ENCODE data around the gene SEC31A. TPM values are rescaled to one million over a fixed set of nuclear protein-coding genes. Genes with fewer than 3 reads are reported as not detected.

SEC31A gene
- total and polyA plus RNA-seq, 12 donors = 82.5 to 163 (median 122) TPM

GRCh38 chr4:82893942-82894341 is 3.0 kb upstream of the SEC31A start:
- Histone ChIP-seq H3K36me3 (peaks cover 0 to 58% (median 12%) of the 10 kb centered on the region in 9 donors), H3K27me3 (no peaks in the 10 kb centered on the region), H3K4me1 (peaks cover 0 to 49% (median 36%) of the 10 kb centered on the region in 9 donors), H3K27ac (no peak overlapping the region), H3K4me3 (no peak overlapping the region), H3K9me3 (no peaks in the 10 kb centered on the region)
- WGBS, 2 donors = 87 to 88% methylated on average over 3 of the region's 3 CpGs
- intact Hi-C loops (cut with DNase I) = loop anchor here in 6 of 10 donors (5.0 to 10.0 kb wide), 4 partner anchors 141 to 469 kb away; partner anchors contain the start of genes COPS4 (in 4 of the 6), ENOPH1 (in 1 of the 6) and HNRNPDL (in 1 of the 6)
- DNase-seq (no peak), ATAC-seq (no peak)
- no peak for TF ChIP-seq CTCF (IDR thresholded peaks at IDR 0.05)

GRCh38 chr4:82892467-82892802 is 1.5 kb upstream of the SEC31A start:
- peaks cover 0 to 43% (median 30%) of the 10 kb centered on the region in 9 donors for H3K4me1 ChIP-seq
- 67 to 75% methylated on average over 1 of the region's 1 CpG for WGBS, 2 donors
- H3K9me3 ChIP-seq = no peaks in the 10 kb centered on the region
- DNase-seq = no peak
- TF ChIP-seq CTCF (IDR thresholded peaks at IDR 0.05) = no peak
- H3K36me3 ChIP-seq = peaks cover 0 to 50% (median 12%) of the 10 kb centered on the region in 9 donors
- ATAC-seq = no peak
- intact Hi-C loops (cut with DNase I) = loop anchor here in 6 of 10 donors (5.0 to 10.0 kb wide), 4 partner anchors 142 to 468 kb away; partner anchors contain the start of genes COPS4 (in 4 of the 6), ENOPH1 (in 1 of the 6) and HNRNPDL (in 1 of the 6)
- H3K27ac ChIP-seq = no peak overlapping the region
- H3K4me3 ChIP-seq = no peak overlapping the region
- H3K27me3 ChIP-seq = no peaks in the 10 kb centered on the region

GRCh38 chr4:82891707-82892466 is 934 bp upstream of the SEC31A start:
- ATAC-seq = peak in 1 of 8 donors; percentile 1
- peaks cover 0 to 44% (median 12%) of the 10 kb centered on the region in 9 donors for H3K36me3 ChIP-seq
- no peak for TF ChIP-seq CTCF (IDR thresholded peaks at IDR 0.05)
- no peak for DNase-seq
- no peaks in the 10 kb centered on the region for H3K9me3 ChIP-seq
- peak overlapping the region in 9 of 10 donors; percentile 92 to 99 (median 97) for H3K27ac ChIP-seq
- H3K4me1 ChIP-seq = peaks cover 0 to 43% (median 33%) of the 10 kb centered on the region in 9 donors
- intact Hi-C loops (cut with DNase I) = loop anchor here in 7 of 10 donors (1.0 to 10.0 kb wide), 5 partner anchors 9 to 467 kb away; partner anchors contain the start of genes COPS4 (in 4 of the 7), ENOPH1 (in 1 of the 7) and HNRNPDL (in 1 of the 7)
- no peaks in the 10 kb centered on the region for H3K27me3 ChIP-seq
- WGBS, 2 donors = 21 to 29% methylated on average over 7 of the region's 7 CpGs
- peak overlapping the region; percentile 42 to 96 (median 78) for H3K4me3 ChIP-seq

- WGBS, 2 donors = 0% methylated on average over 16 of the region's 16 CpGs
- peaks cover 0 to 54% (median 45%) of the 10 kb centered on the region in 9 donors for H3K4me1 ChIP-seq
Measured at GRCh38 chr4:82890528-82890900, 439 bp downstream of the SEC31A start.

More at GRCh38 chr4:82890528-82890900, 439 bp downstream of the SEC31A start:
- H3K9me3 ChIP-seq = no peaks in the 10 kb centered on the region
- peak overlapping the region; percentile 42 to 96 (median 78) for H3K4me3 ChIP-seq
- no peaks in the 10 kb centered on the region for H3K27me3 ChIP-seq
- intact Hi-C loops (cut with DNase I) = loop anchor here in 6 of 10 donors (5.0 to 10.0 kb wide), 4 partner anchors 144 to 466 kb away; partner anchors contain the start of genes COPS4 (in 4 of the 6), ENOPH1 (in 1 of the 6) and HNRNPDL (in 1 of the 6)
- ATAC-seq (peak; percentile 3 to 42 (median 23)), DNase-seq (no peak)
- no peak for TF ChIP-seq CTCF (IDR thresholded peaks at IDR 0.05)
- peaks cover 0 to 31% (median 12%) of the 10 kb centered on the region in 9 donors for H3K36me3 ChIP-seq
- peak overlapping the region; percentile 91 to 99 (median 97) for H3K27ac ChIP-seq

Data from heart right ventricle (tissue), 16 donors.